ENCODE data around the gene CDH23. TPM values are rescaled to one million over a fixed set of nuclear protein-coding genes. Genes with fewer than 3 reads are reported as not detected.

The CDH23 gene
- total RNA-seq, 4 donors from 2014 or later, result 0.57 to 5.9 (median 1.0) TPM

- DNase-seq, result no peak
- TF ChIP-seq POLR2A (IDR thresholded peaks at IDR 0.05), result no peak
- TF ChIP-seq CTCF (IDR thresholded peaks at IDR 0.05), result no peak
- Histone ChIP-seq H3K4me3 (no peak overlapping the region), H3K36me3 (no peaks in the 10 kb centered on the region), H3K27ac (peak overlapping the region; percentile 36 to 77 (median 62)), H3K9me3 (no peaks in the 10 kb centered on the region), H3K27me3 (no peaks in the 10 kb centered on the region), H3K4me1 (peaks cover 15 to 98% (median 69%) of the 10 kb centered on the region in 3 donors)
- 43 to 49% methylated on average over 9 to 11 of the region's 11 CpGs for WGBS, 2 donors
- intact Hi-C loops (cut with DNase I), result no loop called here
Measured at GRCh38 chr10:71845410-71846405, 449.0 kb downstream of the CDH23 start.

DNA sequence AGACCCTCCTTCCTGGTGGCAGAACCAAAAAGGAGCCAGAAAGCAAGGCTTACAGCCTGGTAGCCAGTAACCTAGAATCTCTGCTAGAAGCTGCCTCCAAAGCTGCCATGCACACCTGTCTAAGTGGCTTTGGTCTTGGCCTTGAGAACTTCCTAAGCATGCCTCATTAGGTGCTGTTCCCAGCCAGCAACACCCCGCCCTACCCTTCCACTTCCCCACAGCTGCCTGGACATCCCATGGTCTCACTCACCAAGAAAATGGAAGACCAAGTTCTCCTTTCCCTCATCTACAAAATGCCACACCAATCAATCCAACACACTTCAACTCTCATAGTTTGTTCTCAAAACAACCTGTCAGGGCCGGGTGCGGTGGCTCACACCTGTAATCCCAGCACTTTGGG, 450.1 kb downstream of the CDH23 start:
- H3K4me3 ChIP-seq, result no peak overlapping the region
- H3K27ac ChIP-seq, result peak overlapping the region; percentile 28 to 77 (median 52)
- H3K9me3 ChIP-seq, result no peaks in the 10 kb centered on the region
- intact Hi-C loops (cut with DNase I), result no loop called here
- WGBS, 2 donors, result 84% methylated on average over 3 of the region's 3 CpGs
- no peaks in the 10 kb centered on the region for H3K36me3 ChIP-seq
- no peak for TF ChIP-seq CTCF (IDR thresholded peaks at IDR 0.05)
- no peak for TF ChIP-seq POLR2A (IDR thresholded peaks at IDR 0.05)
- DNase-seq, result no peak
- peaks cover 20 to 92% (median 70%) of the 10 kb centered on the region in 3 donors for H3K4me1 ChIP-seq
- H3K27me3 ChIP-seq, result no peaks in the 10 kb centered on the region

DNA sequence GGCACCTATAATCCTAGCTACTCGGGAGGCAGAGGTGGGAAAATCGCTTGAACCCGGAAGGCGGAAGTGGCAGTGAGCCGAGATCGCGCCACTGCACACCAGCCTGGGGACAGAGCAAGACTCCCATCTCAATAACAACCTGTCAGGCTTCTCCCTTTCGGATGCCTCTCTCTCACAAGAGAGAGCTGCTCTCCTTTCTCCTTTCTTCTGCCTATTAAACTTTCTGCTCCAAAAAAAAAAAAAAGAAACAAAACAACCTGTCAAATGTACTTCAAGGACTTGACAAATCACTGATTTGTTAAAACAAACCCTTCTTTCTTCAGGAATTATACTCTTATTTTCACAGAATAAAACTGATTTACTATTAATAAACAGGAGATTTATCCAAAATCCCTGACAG, 450.7 kb downstream of the CDH23 start:
- Histone ChIP-seq H3K4me3 (no peak overlapping the region), H3K9me3 (no peaks in the 10 kb centered on the region), H3K4me1 (peaks cover 20 to 91% (median 68%) of the 10 kb centered on the region in 3 donors), H3K27ac (peak overlapping the region in 2 of 4 donors; percentile 69 to 77), H3K27me3 (no peaks in the 10 kb centered on the region), H3K36me3 (no peaks in the 10 kb centered on the region)
- WGBS, 2 donors, result 78 to 95% methylated on average over 8 of the region's 8 CpGs
- intact Hi-C loops (cut with DNase I), result no loop called here
- DNase-seq, result no peak
- TF ChIP-seq POLR2A (IDR thresholded peaks at IDR 0.05) (no peak), CTCF (IDR thresholded peaks at IDR 0.05) (no peak)

DNA sequence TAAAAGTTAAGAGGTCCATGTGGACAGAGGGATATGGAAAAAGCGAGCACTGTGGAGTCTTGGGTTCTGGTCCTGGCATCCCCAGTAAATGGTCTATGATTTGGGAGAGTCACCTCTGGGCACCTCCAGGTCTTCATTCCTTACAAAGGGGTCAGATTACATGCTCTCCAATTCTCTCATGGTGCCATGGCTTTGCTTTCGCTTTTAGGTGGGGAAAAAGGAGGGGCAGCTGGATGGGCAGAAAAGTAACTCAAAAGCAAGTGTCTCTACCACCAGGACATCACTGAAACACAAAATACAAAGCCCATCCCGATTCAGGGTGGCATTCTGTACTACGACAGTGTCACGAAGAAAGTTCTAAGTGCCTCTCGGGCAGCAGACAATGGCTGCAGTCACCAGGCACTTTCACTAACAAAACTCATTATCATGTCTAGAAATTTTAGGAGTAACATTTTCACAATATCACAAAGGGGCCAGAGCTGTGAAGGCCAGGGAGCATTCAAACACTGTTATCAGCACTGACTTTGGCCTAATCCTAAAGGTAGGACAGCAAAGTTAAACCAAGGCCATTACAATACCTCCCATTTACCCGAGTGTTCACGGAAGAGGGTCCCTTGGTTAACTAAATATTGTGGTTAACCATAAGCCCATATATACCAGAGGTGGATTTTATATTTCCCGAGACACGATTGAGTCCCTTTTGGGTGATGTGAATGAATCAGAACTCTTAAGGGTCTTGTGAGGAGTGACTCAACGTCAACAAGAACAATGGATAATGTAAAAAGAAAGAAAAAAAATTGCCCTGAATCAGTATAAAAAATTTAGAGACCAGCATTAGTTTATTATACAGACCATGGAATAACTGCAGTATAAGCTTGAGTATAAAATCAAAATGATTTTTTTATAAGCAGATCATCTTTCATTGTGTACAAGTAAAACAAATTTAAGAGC, 451.9 kb downstream of the CDH23 start:
- intact Hi-C loops (cut with DNase I), result no loop called here
- DNase-seq, result no peak
- peak overlapping the region in 2 of 4 donors; percentile 28 to 77 for H3K27ac ChIP-seq
- no peaks in the 10 kb centered on the region for H3K9me3 ChIP-seq
- 74 to 83% methylated on average over 11 of the region's 11 CpGs for WGBS, 2 donors
- H3K4me1 ChIP-seq, result peaks cover 20 to 79% (median 58%) of the 10 kb centered on the region in 3 donors
- H3K4me3 ChIP-seq, result peak overlapping the region in 2 of 4 donors; percentile 90 to 93
- no peaks in the 10 kb centered on the region for H3K27me3 ChIP-seq
- TF ChIP-seq POLR2A (IDR thresholded peaks at IDR 0.05) (no peak), CTCF (IDR thresholded peaks at IDR 0.05) (no peak)
- no peaks in the 10 kb centered on the region for H3K36me3 ChIP-seq
